Psoas muscle (tissue), 8 donors: ENCODE measurements around the gene GOSR1. TPM values are rescaled to one million over a fixed set of nuclear protein-coding genes. Genes with fewer than 3 reads are reported as not detected.
"Not testable (repeated sequence)": the region's sequence is repeated elsewhere in the genome, so short reads cannot be mapped to it uniquely, and the experiment has no call there.

Source experiments
- ATAC-seq, 4 donors: fragments of 200-7000 bp; cut with Tn5 transposase; one replicate each; pipeline ENCODE4 v1.9.1; 2020; ENCODE audit warnings: moderate library complexity in 3 of 4, mild to moderate bottlenecking in 2 of 4
- DNase-seq, 2 donors: peaks; one replicate each; pipeline ENCODE4 v3.0.0-alpha.2; 2020
- H3K27ac ChIP-seq: fragments of 200-600 bp; one replicate; pipeline ENCODE4 v1.8.0; 2022
- H3K27me3 ChIP-seq, 3 donors: fragments of 200-600 bp in 1 of 3; one replicate each; pipeline versions ENCODE4 v1.6.1 to v1.8.0; 2013 to 2022; ENCODE audit warnings: low read length in 2 of 3, mild to moderate bottlenecking in 2 of 3, moderate library complexity in 1 of 3; ENCODE audit not compliant: insufficient read depth in 3 of 3
- H3K36me3 ChIP-seq, 2 donors: fragments of 200-600 bp in 1 of 2; one replicate each; pipeline versions ENCODE4 v1.6.1 to v1.8.0; 2013 to 2022; ENCODE audit warnings: low read depth in 1 of 2, mild to moderate bottlenecking in 1 of 2, moderate library complexity in 1 of 2; ENCODE audit not compliant: insufficient read depth in 1 of 2
- H3K4me1 ChIP-seq: fragments of 200-600 bp; one replicate; pipeline ENCODE4 v1.8.0; 2022
- H3K4me3 ChIP-seq: fragments of 200-600 bp; one replicate; pipeline ENCODE4 v1.8.0; 2022; ENCODE audit warnings: mild to moderate bottlenecking
- H3K9me3 ChIP-seq: fragments of 200-600 bp; one replicate; pipeline ENCODE4 v1.8.0; 2022
- WGBS, 3 donors: extraction: QIAGEN DNeasy Blood & Tissue Kit; methylation state at CpG; one replicate each; pipeline versions ENCODE4 v1.1.6 to v1.1.7; 2013; 5-methylcytosine and 5-hydroxymethylcytosine counted together
- intact Hi-C, 2 donors: fragments of 100-400 bp; cut with DNase I; formaldehyde crosslinking; loops; one replicate each; pipeline versions ENCODE4 v1.11.0 to v1.14.2; 2022
- polyA plus RNA-seq, 3 donors: library from polyadenylated mRNA; stranded (reverse); fragments of 200-250 nt; gene quantifications; one replicate each; pipeline ENCODE4 v1.2.3, GENCODE V29; 2013
- total RNA-seq, 4 donors: library from RNA; stranded (reverse); fragmentation: NEBNext Ultra II Directional in 2 of 4; extraction: Animal tissue kit (Norgen Biotek cat#: 25700) in 2 of 4; gene quantifications; one replicate each; pipeline versions ENCODE4 v1.2.1 to v1.2.4, GENCODE V29; 2021 to 2023
- TF ChIP-seq, protein P1 (sequence below): fragments of 200-600 bp; IDR thresholded peaks from one replicate; pipeline ENCODE4 v1.8.0; 2022; ENCODE audit warnings: antibody characterized with exemption
- donor health status: healthy with polysubstance abuse.
- donor health status: DM: no; HTN: no; CAD: no; lungs with moderate emphysema.
- donor health status: Bipolar disorder and iron deficiency.
- donor health status: healthy.
- donor health status: DM: yes; HTN: yes; CAD: no.
- donor health status: DM: no; HTN: no; CAD: no.
- donor health status: DM: no; HTN: no; CAD: no.
- donor health status: DM: yes; HTN: yes; CAD: no.

The GOSR1 gene
- total and polyA plus RNA-seq, 7 donors, result 10.0 to 38.2 (median 26.8) TPM

DNA sequence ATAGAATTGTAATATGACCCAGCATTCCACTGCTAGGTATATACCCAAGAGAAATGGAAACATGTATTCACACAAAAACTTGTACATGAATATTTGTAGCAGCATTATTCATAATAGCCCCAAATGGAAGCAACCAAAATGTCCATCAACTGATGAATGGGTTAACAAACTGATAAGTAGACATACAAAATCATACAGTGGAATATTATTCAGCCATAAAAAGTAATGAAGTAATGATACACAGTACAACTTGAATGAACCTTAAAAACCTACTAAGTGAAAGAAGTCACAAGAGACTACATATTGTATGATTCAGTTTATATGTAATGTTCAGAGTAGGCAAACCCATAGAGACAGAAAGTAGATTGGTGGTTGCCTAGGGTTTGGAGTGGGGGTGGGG, 40.5 kb upstream of the GOSR1 start:
- Histone ChIP-seq H3K4me3 (no peak overlapping the region), H3K4me1 (peaks cover 4% of the 10 kb centered on the region), H3K36me3 (peaks cover 0 to 17% of the 10 kb centered on the region in 2 donors), H3K27me3 (no peaks in the 10 kb centered on the region), H3K27ac (no peak overlapping the region), H3K9me3 (no peaks in the 10 kb centered on the region)
- no peak for ATAC-seq
- TF ChIP-seq, protein P1, sequence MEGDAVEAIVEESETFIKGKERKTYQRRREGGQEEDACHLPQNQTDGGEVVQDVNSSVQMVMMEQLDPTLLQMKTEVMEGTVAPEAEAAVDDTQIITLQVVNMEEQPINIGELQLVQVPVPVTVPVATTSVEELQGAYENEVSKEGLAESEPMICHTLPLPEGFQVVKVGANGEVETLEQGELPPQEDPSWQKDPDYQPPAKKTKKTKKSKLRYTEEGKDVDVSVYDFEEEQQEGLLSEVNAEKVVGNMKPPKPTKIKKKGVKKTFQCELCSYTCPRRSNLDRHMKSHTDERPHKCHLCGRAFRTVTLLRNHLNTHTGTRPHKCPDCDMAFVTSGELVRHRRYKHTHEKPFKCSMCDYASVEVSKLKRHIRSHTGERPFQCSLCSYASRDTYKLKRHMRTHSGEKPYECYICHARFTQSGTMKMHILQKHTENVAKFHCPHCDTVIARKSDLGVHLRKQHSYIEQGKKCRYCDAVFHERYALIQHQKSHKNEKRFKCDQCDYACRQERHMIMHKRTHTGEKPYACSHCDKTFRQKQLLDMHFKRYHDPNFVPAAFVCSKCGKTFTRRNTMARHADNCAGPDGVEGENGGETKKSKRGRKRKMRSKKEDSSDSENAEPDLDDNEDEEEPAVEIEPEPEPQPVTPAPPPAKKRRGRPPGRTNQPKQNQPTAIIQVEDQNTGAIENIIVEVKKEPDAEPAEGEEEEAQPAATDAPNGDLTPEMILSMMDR, result no peak
- DNase-seq, result no peak
- intact Hi-C loops, result no loop called here

DNA sequence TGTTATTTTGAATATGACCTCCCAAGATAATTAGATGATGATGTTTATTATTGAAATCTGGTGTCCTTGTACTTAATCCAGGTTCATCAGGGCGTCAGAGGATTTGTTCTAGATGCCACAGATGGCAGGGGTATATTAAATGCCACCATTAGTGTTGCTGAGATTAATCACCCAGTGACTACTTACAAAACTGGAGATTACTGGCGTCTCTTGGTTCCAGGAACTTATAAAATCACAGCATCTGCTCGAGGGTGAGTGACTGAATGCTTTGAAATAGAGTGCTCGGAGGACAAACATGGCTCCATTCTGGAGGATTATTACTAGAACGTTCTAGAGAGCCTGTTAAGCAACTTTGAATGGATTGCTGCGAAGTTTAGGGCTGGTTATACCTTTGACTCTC, 33.5 kb upstream of the GOSR1 start:
- Histone ChIP-seq H3K36me3 (peaks cover 3 to 15% of the 10 kb centered on the region in 2 donors), H3K27ac (no peak overlapping the region), H3K4me1 (peaks cover 10% of the 10 kb centered on the region), H3K4me3 (no peak overlapping the region), H3K9me3 (no peaks in the 10 kb centered on the region), H3K27me3 (no peaks in the 10 kb centered on the region)
- TF ChIP-seq, protein P1, result no peak
- DNase-seq (no peak), ATAC-seq (no peak)
- WGBS, 3 donors, result 75 to 86% (median 81%) methylated on average over 6 of the region's 6 CpGs
- intact Hi-C loops, result no loop called here

DNA sequence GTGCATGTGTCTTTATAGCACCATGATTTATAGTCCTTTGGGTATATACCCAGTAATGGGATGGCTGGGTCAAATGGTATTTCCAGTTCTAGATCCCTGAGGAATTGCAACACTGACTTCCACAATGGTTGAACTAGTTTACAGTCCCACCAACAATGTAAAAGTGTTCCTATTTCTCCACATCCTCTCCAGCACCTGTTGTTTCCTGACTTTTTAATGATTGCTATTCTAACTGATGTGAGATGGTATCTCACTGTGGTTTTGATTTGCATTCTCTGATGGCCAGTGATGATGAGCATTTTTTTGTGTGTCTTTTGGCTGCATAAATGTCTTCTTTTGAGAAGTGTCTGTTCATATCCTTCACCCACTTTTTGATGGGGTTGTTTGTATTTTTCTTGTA, 30.6 kb upstream of the GOSR1 start:
- DNase-seq, H3K27ac ChIP-seq, H3K27me3 ChIP-seq, H3K4me3 ChIP-seq, intact Hi-C loops, ATAC-seq, H3K9me3 ChIP-seq: not testable (repeated sequence)
- Histone ChIP-seq H3K36me3 (peaks cover 3 to 28% of the 10 kb centered on the region in 2 donors), H3K4me1 (peaks cover 17% of the 10 kb centered on the region)

DNA sequence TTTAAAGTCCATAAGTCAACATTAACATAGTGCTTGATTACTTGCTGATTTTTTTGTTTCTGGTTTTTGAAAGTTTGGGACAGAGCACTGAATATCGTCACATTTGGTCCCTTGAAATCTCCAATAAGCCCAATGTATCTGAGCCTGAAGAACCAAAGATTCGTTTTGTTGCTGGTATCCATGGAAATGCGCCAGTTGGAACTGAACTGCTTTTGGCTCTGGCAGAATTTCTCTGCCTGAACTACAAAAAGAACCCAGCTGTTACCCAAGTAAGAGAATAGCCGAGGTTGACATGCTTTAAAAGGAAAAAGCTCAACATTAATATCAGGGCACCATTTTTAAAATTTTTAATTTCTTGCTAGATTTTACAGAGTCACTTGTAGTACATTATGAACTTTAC, 27.7 kb upstream of the GOSR1 start:
- DNase-seq (no peak), ATAC-seq (peak in 1 of 4 donors; percentile 69)
- H3K27me3 ChIP-seq, result no peaks in the 10 kb centered on the region
- intact Hi-C loops, result no loop called here
- H3K36me3 ChIP-seq, result peaks cover 0 to 55% of the 10 kb centered on the region in 2 donors
- TF ChIP-seq, protein P1, result no peak
- WGBS, 3 donors, result 17 to 26% (median 23%) methylated on average over 4 of the region's 4 CpGs
- no peaks in the 10 kb centered on the region for H3K9me3 ChIP-seq
- H3K27ac ChIP-seq, result no peak overlapping the region
- no peak overlapping the region for H3K4me3 ChIP-seq
- H3K4me1 ChIP-seq, result peaks cover 17% of the 10 kb centered on the region

DNA sequence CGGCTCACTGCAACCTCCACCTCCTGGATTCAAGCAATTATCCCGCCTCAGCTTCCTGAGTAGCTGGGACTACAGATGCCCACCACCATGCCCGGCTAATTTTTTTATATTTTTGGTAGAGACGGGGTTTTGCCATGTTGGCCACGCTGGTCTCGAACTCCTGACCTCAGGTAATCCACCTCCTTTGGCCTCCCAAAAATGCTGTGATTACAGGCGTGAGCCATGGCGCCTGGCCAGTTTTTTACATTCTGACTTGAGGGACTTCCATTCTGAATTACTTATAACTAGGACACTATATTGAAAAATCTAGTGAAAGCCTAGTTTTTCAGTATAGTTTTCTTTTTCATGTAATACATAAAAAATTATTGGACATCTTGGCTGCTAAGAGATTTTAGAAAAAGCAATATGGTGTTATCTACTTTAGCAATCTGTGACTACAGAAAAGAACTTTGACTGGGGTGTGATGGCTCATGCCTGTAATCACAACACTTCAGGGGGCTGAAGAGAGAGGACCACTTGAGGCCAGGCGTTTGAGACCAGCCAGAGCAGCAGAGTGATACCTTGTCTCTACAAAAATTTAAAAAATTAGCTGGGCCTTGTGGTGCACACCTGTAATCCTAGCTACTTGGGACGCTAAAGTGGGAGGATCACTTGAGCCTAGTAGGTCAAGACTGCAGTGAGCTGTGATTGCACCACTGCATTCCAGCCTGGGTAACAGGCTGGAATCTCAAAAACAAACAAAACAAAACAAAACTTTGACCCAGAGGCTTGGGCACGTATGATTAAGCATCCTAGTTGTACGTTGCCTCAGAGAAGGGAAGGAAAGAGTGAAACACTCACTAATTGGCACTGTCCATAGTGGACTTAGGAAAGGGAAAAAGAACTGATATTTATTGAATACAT, 26.8 kb upstream of the GOSR1 start:
- peaks cover 0 to 56% of the 10 kb centered on the region in 2 donors for H3K36me3 ChIP-seq
- ATAC-seq, result peak in 2 of 4 donors; percentile 25 to 40
- intact Hi-C loops, result no loop called here

More for the DNA sequence above, 26.8 kb upstream of the GOSR1 start:
- WGBS, 3 donors, result 82 to 89% (median 82%) methylated on average over 12 of the region's 12 CpGs
- TF ChIP-seq, protein P1, result no peak
- no peaks in the 10 kb centered on the region for H3K27me3 ChIP-seq
- H3K27ac ChIP-seq, result no peak overlapping the region
- H3K9me3 ChIP-seq, result no peaks in the 10 kb centered on the region
- H3K4me3 ChIP-seq, result no peak overlapping the region
- peaks cover 17% of the 10 kb centered on the region for H3K4me1 ChIP-seq
- no peak for DNase-seq
